Transverse colon (tissue), 4 donors: ENCODE results near the gene GPR173.

ENCODE experiments used
- POLR2A ChIP-seq: fragments of 450-650 bp; IDR thresholded peaks from one replicate; pipeline ENCODE4 v1.6.1; 2016; ENCODE audit warnings: antibody characterized with exemption, mild to moderate bottlenecking, moderate library complexity
- POLR2AphosphoS5 ChIP-seq, 3 donors: sonication (generic); formaldehyde crosslinking; IDR thresholded peaks; one replicate each; pipeline ENCODE4 v1.6.1; 2016; ENCODE audit warnings: antibody characterized with exemption in 3 of 3
- TF ChIP-seq, protein P1 (sequence below), 5 experiments: fragments of 200-600 bp in 3 of 5; fragments of 450-650 bp in 2 of 5; sonication (generic) in 3 of 5; IDR thresholded peaks; 1 replicate in 2 of 5; 2 replicates in 3 of 5; pipeline ENCODE4 v1.5.1; 2016 to 2017; ENCODE audit warnings: antibody characterized with exemption in 5 of 5, inconsistent platforms in 3 of 5, mild to moderate bottlenecking in 2 of 5, moderate library complexity in 1 of 5

DNA sequence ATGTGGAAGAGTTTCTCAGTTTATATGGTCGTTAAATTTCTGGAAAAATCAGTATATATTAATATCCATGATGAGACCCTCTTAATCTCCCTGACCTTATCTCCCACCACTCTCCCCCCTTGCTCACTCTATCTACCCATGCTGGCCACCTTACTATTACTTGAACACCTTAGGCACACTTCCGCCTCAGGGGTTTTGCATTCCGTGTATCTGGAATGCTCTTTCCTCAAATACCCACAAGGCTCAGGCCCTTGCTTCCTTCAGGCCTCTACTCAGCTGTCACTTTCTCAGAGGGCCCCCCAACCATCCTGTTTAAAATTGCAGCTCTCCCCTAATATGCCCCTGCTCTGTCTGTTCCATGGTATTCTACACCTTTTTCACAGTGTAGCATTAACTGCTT lies 47.2 kb downstream of the GPR173 start:
- TF ChIP-seq, protein P1, sequence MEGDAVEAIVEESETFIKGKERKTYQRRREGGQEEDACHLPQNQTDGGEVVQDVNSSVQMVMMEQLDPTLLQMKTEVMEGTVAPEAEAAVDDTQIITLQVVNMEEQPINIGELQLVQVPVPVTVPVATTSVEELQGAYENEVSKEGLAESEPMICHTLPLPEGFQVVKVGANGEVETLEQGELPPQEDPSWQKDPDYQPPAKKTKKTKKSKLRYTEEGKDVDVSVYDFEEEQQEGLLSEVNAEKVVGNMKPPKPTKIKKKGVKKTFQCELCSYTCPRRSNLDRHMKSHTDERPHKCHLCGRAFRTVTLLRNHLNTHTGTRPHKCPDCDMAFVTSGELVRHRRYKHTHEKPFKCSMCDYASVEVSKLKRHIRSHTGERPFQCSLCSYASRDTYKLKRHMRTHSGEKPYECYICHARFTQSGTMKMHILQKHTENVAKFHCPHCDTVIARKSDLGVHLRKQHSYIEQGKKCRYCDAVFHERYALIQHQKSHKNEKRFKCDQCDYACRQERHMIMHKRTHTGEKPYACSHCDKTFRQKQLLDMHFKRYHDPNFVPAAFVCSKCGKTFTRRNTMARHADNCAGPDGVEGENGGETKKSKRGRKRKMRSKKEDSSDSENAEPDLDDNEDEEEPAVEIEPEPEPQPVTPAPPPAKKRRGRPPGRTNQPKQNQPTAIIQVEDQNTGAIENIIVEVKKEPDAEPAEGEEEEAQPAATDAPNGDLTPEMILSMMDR (IDR thresholded peaks at IDR 0.05) = no peak
- no peak for TF ChIP-seq POLR2A
- no peak for TF ChIP-seq POLR2AphosphoS5 (IDR thresholded peaks at IDR 0.05)
